Mucosa of rectum (tissue), 2 donors: ENCODE data around the gene STK25.
"Not testable (repeated sequence)": the region's sequence is repeated elsewhere in the genome, so short reads cannot be mapped to it uniquely, and the experiment has no call there.

Experiments used
- H3K27ac ChIP-seq, 2 donors: one replicate each; pipeline ENCODE4 v1.7.0; 2013; ENCODE audit warnings: inconsistent platforms in 2 of 2, low read depth in 2 of 2, low read length in 2 of 2
- H3K27me3 ChIP-seq, 2 donors: one replicate each; pipeline ENCODE4 v1.7.0; 2013; ENCODE audit warnings: low read length in 2 of 2; ENCODE audit not compliant: control insufficient read depth in 2 of 2, insufficient read depth in 2 of 2
- H3K36me3 ChIP-seq, 2 donors: one replicate each; pipeline ENCODE4 v1.7.0; 2013; ENCODE audit warnings: low read length in 2 of 2; ENCODE audit not compliant: control insufficient read depth in 2 of 2, insufficient read depth in 2 of 2
- H3K4me1 ChIP-seq, 2 donors: one replicate each; pipeline ENCODE4 v1.7.0; 2013; ENCODE audit warnings: low read length in 2 of 2, mild to moderate bottlenecking in 1 of 2; ENCODE audit not compliant: control insufficient read depth in 2 of 2, insufficient read depth in 2 of 2
- H3K4me3 ChIP-seq, 2 donors: one replicate each; pipeline ENCODE4 v1.7.0; 2013; ENCODE audit warnings: low read length in 2 of 2
- H3K9ac ChIP-seq, 2 donors: one replicate each; pipeline ENCODE4 v1.7.0; 2013; ENCODE audit warnings: low read length in 2 of 2, low read depth in 1 of 2, mild to moderate bottlenecking in 1 of 2
- H3K9me3 ChIP-seq, 2 donors: one replicate each; pipeline ENCODE4 v1.7.0; 2013; ENCODE audit warnings: low read length in 2 of 2; ENCODE audit not compliant: control insufficient read depth in 2 of 2
- donor health status: healthy.
- donor health status: Normal muscosa, but diverticular disease.

STK25 gene

DNA sequence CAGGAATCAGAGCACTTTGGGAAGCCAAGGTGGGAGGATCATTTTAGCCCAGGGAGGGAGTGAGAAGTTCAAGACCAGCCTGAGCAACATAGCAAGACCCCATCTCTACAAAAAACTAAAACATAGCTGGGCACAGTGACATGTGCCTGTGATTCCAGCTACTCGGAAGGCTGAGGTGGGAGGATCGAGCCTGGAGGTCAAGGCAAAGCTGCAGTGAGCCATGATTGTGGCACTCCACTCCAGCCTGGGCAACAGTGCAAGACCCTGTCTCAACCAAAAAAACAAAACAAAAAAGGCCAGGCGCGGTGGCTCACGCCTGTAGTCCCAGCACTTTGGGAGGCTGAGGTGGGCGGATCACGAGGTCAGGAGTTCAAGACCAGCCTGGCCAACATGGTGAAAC, 58.3 kb downstream of the STK25 start:
- not testable (repeated sequence) for H3K9me3 ChIP-seq, H3K27me3 ChIP-seq, H3K27ac ChIP-seq, H3K9ac ChIP-seq, H3K4me3 ChIP-seq, H3K4me1 ChIP-seq
- peaks cover 21 to 23% of the 10 kb centered on the region in 2 donors for H3K36me3 ChIP-seq

DNA sequence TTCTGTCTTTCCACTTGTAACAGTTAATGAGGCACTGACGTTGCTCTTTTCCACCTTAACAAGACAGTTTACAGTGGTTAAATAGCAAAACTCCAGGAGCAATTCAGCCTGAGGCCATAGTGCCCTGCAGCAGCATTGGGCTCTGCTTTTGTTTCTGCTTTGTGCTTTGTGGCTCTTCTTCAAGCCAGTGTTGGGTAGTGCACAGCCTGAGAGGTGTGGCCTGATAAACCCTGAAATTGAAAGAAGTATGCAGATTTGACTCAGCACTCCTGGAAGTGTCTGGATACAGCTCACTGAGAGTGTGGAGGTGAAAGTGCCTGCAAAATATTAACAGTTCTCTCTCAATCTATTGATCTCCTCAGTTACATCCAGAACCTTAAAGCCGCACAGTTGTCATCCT, 63.0 kb downstream of the STK25 start:
- peaks cover 57 to 62% of the 10 kb centered on the region in 2 donors for H3K36me3 ChIP-seq

DNA sequence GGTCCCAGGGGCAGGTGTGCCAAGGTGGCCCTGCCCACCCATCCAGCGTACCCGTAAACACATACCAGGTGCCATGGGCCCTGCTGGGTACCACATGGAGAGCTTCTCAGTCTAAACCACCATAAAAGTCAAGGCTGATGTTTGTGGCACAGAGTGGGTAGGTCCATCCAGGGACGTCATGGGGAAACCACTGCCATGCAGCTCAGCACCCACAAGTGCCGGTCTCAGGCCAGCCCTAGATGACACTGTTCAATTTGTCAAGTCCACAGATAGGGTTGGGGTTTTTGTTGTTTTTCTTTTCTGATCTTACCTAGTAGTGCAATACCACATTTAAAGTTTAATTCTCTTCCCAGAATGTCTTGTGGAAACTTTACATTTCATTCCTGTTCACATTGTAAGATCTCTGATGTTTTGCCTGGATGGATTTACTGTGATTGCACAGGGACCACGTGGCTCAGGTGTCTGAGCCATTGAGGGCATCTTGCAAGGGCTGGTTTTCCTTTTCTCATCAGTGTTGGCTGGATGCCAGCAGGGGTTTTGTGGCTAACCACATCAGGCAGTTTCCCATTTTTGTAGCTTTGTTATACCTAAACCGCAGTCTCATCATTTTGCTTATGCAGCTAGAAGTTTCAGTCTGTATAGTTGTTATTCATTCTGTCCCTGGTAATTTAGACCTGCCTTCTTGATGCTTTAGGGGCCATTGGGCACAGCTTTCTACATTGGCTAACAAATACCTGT, 64.7 kb downstream of the STK25 start:
- Histone ChIP-seq H3K9ac (no peak overlapping the region), H3K36me3 (peaks cover 57 to 70% of the 10 kb centered on the region in 2 donors), H3K4me3 (no peak overlapping the region), H3K27ac (no peak overlapping the region), H3K9me3 (no peaks in the 10 kb centered on the region), H3K4me1 (no peaks in the 10 kb centered on the region), H3K27me3 (no peaks in the 10 kb centered on the region)

More for the DNA sequence above, 63.0 kb downstream of the STK25 start:
- H3K4me1 ChIP-seq, result no peaks in the 10 kb centered on the region
- H3K27ac ChIP-seq, result no peak overlapping the region
- H3K9me3 ChIP-seq, result no peaks in the 10 kb centered on the region
- H3K27me3 ChIP-seq, result no peaks in the 10 kb centered on the region
- no peak overlapping the region for H3K4me3 ChIP-seq
- H3K9ac ChIP-seq, result no peak overlapping the region
